GM19023 (cell line): ENCODE measurements around the gene OR2M7.
"Not testable (repeated sequence)": the region's sequence is repeated elsewhere in the genome, so short reads cannot be mapped to it uniquely, and the experiment has no call there.

ENCODE experiments used
- ATAC-seq: cut with Tn5 transposase; IDR thresholded peaks from one replicate; pipeline ENCODE4 v1.9.1; 2021; ENCODE audit warnings: mild to moderate bottlenecking, moderate library complexity; ENCODE audit not compliant: unreplicated experiment

The OR2M7 gene

GRCh38 chr1:248324468-248324867 lies at the start of gene OR2M7:
Gene OR2M7, minus strand, starts transcription at chr1:248324568. Its CDS starts 0 bp downstream, at chr1:248324568.
- ATAC-seq: no peak

GRCh38 chr1:248373761-248374160 lies 49.4 kb upstream of the OR2M7 start:
- ATAC-seq: no peak

GRCh38 chr1:248372394-248372793 lies 48.0 kb upstream of the OR2M7 start:
- ATAC-seq: no peak

GRCh38 chr1:248366609-248367008 lies 42.2 kb upstream of the OR2M7 start:
- no peak for ATAC-seq

- no peak for ATAC-seq
These were observed 36.9 kb upstream of the OR2M7 start, which contains the start of gene OR2T4 for GRCh38 chr1:248361121-248361715. Gene OR2T4, plus strand, starts transcription at chr1:248361665. Its CDS starts 0 bp downstream, at chr1:248361665.

- no peak for ATAC-seq
These were observed 35.0 kb upstream of the OR2M7 start for GRCh38 chr1:248359415-248359814.

- no peak for ATAC-seq
These were observed 24.1 kb upstream of the OR2M7 start, which contains the start of gene OR14C36 for GRCh38 chr1:248348475-248348874. Gene OR14C36, plus strand, starts transcription at chr1:248348775. Its CDS starts 0 bp downstream, at chr1:248348775.

GRCh38 chr1:248343451-248343850 lies 19.1 kb upstream of the OR2M7 start:
- no peak for ATAC-seq

- ATAC-seq: no peak
These were observed 7.6 kb downstream of the OR2M7 start for GRCh38 chr1:248316796-248317195.

- not testable (repeated sequence) for ATAC-seq
These were observed 17.6 kb downstream of the OR2M7 start for GRCh38 chr1:248306740-248307139.

GRCh38 chr1:248306103-248306502 lies 18.3 kb downstream of the OR2M7 start:
- no peak for ATAC-seq

- ATAC-seq: not testable (repeated sequence)
These were observed 18.7 kb downstream of the OR2M7 start for GRCh38 chr1:248305672-248306071.

GRCh38 chr1:248303324-248303723 lies 21.0 kb downstream of the OR2M7 start, which contains the start of gene OR2T12:
Gene OR2T12, minus strand, starts transcription at chr1:248303424. Its CDS starts 7,846 bp downstream, at chr1:248295578.
- no peak for ATAC-seq

- no peak for ATAC-seq
These were observed 36.0 kb downstream of the OR2M7 start for GRCh38 chr1:248288391-248288790.

- no peak for ATAC-seq
These were observed 46.5 kb downstream of the OR2M7 start, which contains the start of gene OR2T33 for GRCh38 chr1:248277876-248278275. Gene OR2T33, minus strand, starts transcription at chr1:248277976. Its CDS starts 4,162 bp downstream, at chr1:248273814.
